ENCODE data around the gene PCDH8.

Gene PCDH8

DNA sequence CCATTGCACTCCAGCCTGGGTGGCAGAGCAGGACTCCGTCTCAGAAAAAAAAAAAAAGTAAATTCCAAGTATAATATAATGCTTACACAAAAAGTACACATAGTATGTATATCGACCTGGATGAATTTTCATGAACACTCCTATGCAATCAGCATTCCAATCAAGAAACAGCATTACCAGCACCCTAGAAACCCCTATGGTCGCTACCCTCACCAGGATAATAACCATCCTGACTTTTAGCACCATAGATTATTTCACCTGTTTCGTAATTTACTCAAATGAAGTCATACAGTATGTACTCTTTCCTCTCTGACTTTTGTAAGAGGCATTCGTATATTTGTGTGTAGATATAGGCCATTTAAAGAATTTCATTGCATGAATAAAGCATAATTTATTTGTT lies 47.6 kb downstream of the PCDH8 start:
- Histone ChIP-seq H2BK15ac (ENCODE audit: low read depth, poor library complexity, severe bottlenecking) (no peak overlapping the region), H3K4me3 (ENCODE audit: insufficient read depth in 1 of 2, low read depth in 1 of 2, low read length in 2 of 2) (no peak overlapping the region), H3K4me1 (ENCODE audit: control insufficient read depth, insufficient read depth, low read depth, low read length) (no peaks in the 10 kb centered on the region), H3K9ac (ENCODE audit: low read length) (no peak overlapping the region), H2BK12ac (ENCODE audit: low read length in 2 of 2) (no peak overlapping the region), H2BK120ac (ENCODE audit: low read depth, low read length) (no peak overlapping the region), H4K91ac (ENCODE audit: low read length) (no peak overlapping the region), H3K36me3 (ENCODE audit: control insufficient read depth in 1 of 2, insufficient read depth in 2 of 2, low read depth in 1 of 2, low read length in 2 of 2) (no peaks in the 10 kb centered on the region), H2BK5ac (ENCODE audit: low read depth, low read length, poor library complexity, severe bottlenecking) (no peak overlapping the region), H3K18ac (ENCODE audit: low read depth in 1 of 2, low read length in 2 of 2) (no peak overlapping the region), H3K4ac (ENCODE audit: low read depth in 1 of 2, low read length in 2 of 2) (no peak overlapping the region), H2AK5ac (ENCODE audit: low read length, severe bottlenecking) (no peak overlapping the region), H3K4me2 (ENCODE audit: low read length, poor library complexity, severe bottlenecking) (no peak overlapping the region), H3K9me3 (ENCODE audit: control insufficient read depth, low read length) (no peaks in the 10 kb centered on the region), H4K8ac (ENCODE audit: low read length) (no peak overlapping the region), H3K27me3 (ENCODE audit: control insufficient read depth in 1 of 2, insufficient read depth in 1 of 2, low read length in 2 of 2) (no peaks in the 10 kb centered on the region), H3K27ac (ENCODE audit: low read length, poor library complexity, severe bottlenecking) (no peak overlapping the region), H2AFZ (ENCODE audit: low read depth, low read length) (no peak overlapping the region), H3K23ac (ENCODE audit: low read length in 2 of 2) (no peak overlapping the region), H3K79me1 (replicated peaks; ENCODE audit: low read length, poor library complexity, severe bottlenecking) (no peaks in the 10 kb centered on the region), H3K14ac (ENCODE audit: low read length in 2 of 2) (no peak overlapping the region)
- DNase-seq, result no peak
- 68% methylated on average over 2 of the region's 5 CpGs for WGBS

DNA sequence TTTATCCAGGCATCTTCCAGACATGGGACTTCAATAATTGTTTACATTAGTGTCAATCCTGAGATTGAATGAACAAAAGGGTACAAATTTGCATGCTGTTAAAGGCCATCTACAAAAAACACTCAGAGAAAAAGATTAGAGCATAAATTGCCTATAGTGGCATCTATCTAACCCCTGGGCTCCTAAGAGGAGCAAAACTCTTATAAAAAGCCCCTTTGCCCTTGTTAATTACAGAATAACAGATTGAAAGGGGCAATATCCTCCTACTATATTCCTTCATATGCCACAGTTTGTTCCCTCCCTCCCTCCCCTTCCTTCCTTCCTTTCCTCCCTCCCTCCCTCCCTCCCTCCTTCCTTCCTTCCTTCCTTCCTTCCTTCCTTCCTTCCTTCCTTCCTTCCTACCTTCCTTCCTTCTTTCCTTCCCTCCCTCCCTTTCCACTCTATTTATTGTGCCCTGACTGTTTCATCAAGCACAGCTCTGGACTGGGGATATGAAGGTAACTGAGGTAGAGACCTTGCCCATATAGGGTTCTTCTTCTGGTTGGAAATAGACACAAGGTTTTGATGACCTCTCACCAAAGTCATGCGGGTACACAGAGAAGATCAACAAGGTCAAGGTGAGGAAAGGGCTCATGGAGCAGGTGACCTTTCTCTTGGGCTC lies 49.5 kb downstream of the PCDH8 start:
- Histone ChIP-seq H2AK5ac (ENCODE audit: low read length, severe bottlenecking) (no peak overlapping the region), H2BK12ac (ENCODE audit: low read length in 2 of 2) (no peak overlapping the region), H4K91ac (ENCODE audit: low read length) (no peak overlapping the region), H2BK15ac (ENCODE audit: low read depth, poor library complexity, severe bottlenecking) (no peak overlapping the region), H3K4me1 (ENCODE audit: control insufficient read depth, insufficient read depth, low read depth, low read length) (no peaks in the 10 kb centered on the region), H3K36me3 (ENCODE audit: control insufficient read depth in 1 of 2, insufficient read depth in 2 of 2, low read depth in 1 of 2, low read length in 2 of 2) (no peaks in the 10 kb centered on the region), H3K27ac (ENCODE audit: low read length, poor library complexity, severe bottlenecking) (no peak overlapping the region), H3K79me1 (replicated peaks; ENCODE audit: low read length, poor library complexity, severe bottlenecking) (no peaks in the 10 kb centered on the region), H3K9ac (ENCODE audit: low read length) (no peak overlapping the region), H3K4me2 (ENCODE audit: low read length, poor library complexity, severe bottlenecking) (no peak overlapping the region), H2BK5ac (ENCODE audit: low read depth, low read length, poor library complexity, severe bottlenecking) (no peak overlapping the region), H3K9me3 (ENCODE audit: control insufficient read depth, low read length) (no peaks in the 10 kb centered on the region), H3K4ac (ENCODE audit: low read depth in 1 of 2, low read length in 2 of 2) (no peak overlapping the region), H3K27me3 (ENCODE audit: control insufficient read depth in 1 of 2, insufficient read depth in 1 of 2, low read length in 2 of 2) (no peaks in the 10 kb centered on the region), H3K4me3 (ENCODE audit: insufficient read depth in 1 of 2, low read depth in 1 of 2, low read length in 2 of 2) (no peak overlapping the region), H2BK120ac (ENCODE audit: low read depth, low read length) (no peak overlapping the region), H3K18ac (ENCODE audit: low read depth in 1 of 2, low read length in 2 of 2) (no peak overlapping the region), H3K14ac (ENCODE audit: low read length in 2 of 2) (no peak overlapping the region), H4K8ac (ENCODE audit: low read length) (no peak overlapping the region), H2AFZ (ENCODE audit: low read depth, low read length) (no peak overlapping the region), H3K23ac (ENCODE audit: low read length in 2 of 2) (no peak overlapping the region)
- WGBS, result 0% methylated on average over 1 of the region's 1 CpG
- DNase-seq, result no peak

GRCh38 chr13:52797176-52797575 lies 51.3 kb downstream of the PCDH8 start:
- H2BK12ac ChIP-seq (ENCODE audit: low read length in 2 of 2), result no peak overlapping the region
- no peak overlapping the region for H3K9ac ChIP-seq (ENCODE audit: low read length)
- H3K4me3 ChIP-seq (ENCODE audit: insufficient read depth in 1 of 2, low read depth in 1 of 2, low read length in 2 of 2), result no peak overlapping the region
- no peak overlapping the region for H2BK5ac ChIP-seq (ENCODE audit: low read depth, low read length, poor library complexity, severe bottlenecking)
- H2AFZ ChIP-seq (ENCODE audit: low read depth, low read length), result no peak overlapping the region
- no peak overlapping the region for H3K27ac ChIP-seq (ENCODE audit: low read length, poor library complexity, severe bottlenecking)
- no peak overlapping the region for H3K23ac ChIP-seq (ENCODE audit: low read length in 2 of 2)
- no peak overlapping the region for H3K14ac ChIP-seq (ENCODE audit: low read length in 2 of 2)
- H2BK15ac ChIP-seq (ENCODE audit: low read depth, poor library complexity, severe bottlenecking), result no peak overlapping the region
- no peak overlapping the region for H4K8ac ChIP-seq (ENCODE audit: low read length)
- H3K4me2 ChIP-seq (ENCODE audit: low read length, poor library complexity, severe bottlenecking), result no peak overlapping the region
- no peak overlapping the region for H2AK5ac ChIP-seq (ENCODE audit: low read length, severe bottlenecking)
- H2BK120ac ChIP-seq (ENCODE audit: low read depth, low read length), result no peak overlapping the region
- no peaks in the 10 kb centered on the region for H3K36me3 ChIP-seq (ENCODE audit: control insufficient read depth in 1 of 2, insufficient read depth in 2 of 2, low read depth in 1 of 2, low read length in 2 of 2)
- no peaks in the 10 kb centered on the region for H3K79me1 ChIP-seq (replicated peaks; ENCODE audit: low read length, poor library complexity, severe bottlenecking)
- H3K4me1 ChIP-seq (ENCODE audit: control insufficient read depth, insufficient read depth, low read depth, low read length), result no peaks in the 10 kb centered on the region
- H3K4ac ChIP-seq (ENCODE audit: low read depth in 1 of 2, low read length in 2 of 2), result no peak overlapping the region
- H4K91ac ChIP-seq (ENCODE audit: low read length), result no peak overlapping the region
- DNase-seq, result no peak
- H3K18ac ChIP-seq (ENCODE audit: low read depth in 1 of 2, low read length in 2 of 2), result no peak overlapping the region
- H3K27me3 ChIP-seq (ENCODE audit: control insufficient read depth in 1 of 2, insufficient read depth in 1 of 2, low read length in 2 of 2), result no peaks in the 10 kb centered on the region
- H3K9me3 ChIP-seq (ENCODE audit: control insufficient read depth, low read length), result no peaks in the 10 kb centered on the region
- 87% methylated on average over 2 of the region's 2 CpGs for WGBS

DNA sequence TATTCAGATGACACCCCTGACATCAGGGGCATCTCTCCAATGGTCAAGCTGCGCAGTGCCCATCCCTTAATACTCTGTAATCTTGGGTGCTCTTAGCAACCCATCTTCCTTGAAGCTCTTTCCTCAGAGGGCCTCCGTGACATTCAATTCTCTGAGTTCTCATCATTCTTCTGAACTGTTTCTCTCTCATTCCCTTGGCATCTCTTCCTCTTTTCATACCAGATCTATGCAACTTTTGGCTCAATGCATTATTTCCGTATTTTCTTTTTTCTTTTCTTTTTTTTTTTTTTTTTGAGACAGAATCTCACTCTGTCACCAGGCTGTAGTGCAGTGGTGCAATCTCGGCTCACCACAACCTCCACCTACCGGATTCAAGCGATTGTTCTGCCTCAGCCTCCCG lies 53.9 kb downstream of the PCDH8 start:
- Histone ChIP-seq H3K79me1 (replicated peaks; ENCODE audit: low read length, poor library complexity, severe bottlenecking) (no peaks in the 10 kb centered on the region), H2BK120ac (ENCODE audit: low read depth, low read length) (no peak overlapping the region), H3K27ac (ENCODE audit: low read length, poor library complexity, severe bottlenecking) (no peak overlapping the region), H3K23ac (ENCODE audit: low read length in 2 of 2) (no peak overlapping the region), H3K36me3 (ENCODE audit: control insufficient read depth in 1 of 2, insufficient read depth in 2 of 2, low read depth in 1 of 2, low read length in 2 of 2) (no peaks in the 10 kb centered on the region), H2BK12ac (ENCODE audit: low read length in 2 of 2) (no peak overlapping the region), H4K91ac (ENCODE audit: low read length) (no peak overlapping the region), H3K14ac (ENCODE audit: low read length in 2 of 2) (no peak overlapping the region), H3K27me3 (ENCODE audit: control insufficient read depth in 1 of 2, insufficient read depth in 1 of 2, low read length in 2 of 2) (no peaks in the 10 kb centered on the region), H3K4me2 (ENCODE audit: low read length, poor library complexity, severe bottlenecking) (no peak overlapping the region), H2BK15ac (ENCODE audit: low read depth, poor library complexity, severe bottlenecking) (no peak overlapping the region), H3K9ac (ENCODE audit: low read length) (no peak overlapping the region), H4K8ac (ENCODE audit: low read length) (no peak overlapping the region), H2AK5ac (ENCODE audit: low read length, severe bottlenecking) (no peak overlapping the region), H2AFZ (ENCODE audit: low read depth, low read length) (no peak overlapping the region), H3K9me3 (ENCODE audit: control insufficient read depth, low read length) (no peaks in the 10 kb centered on the region), H3K4ac (ENCODE audit: low read depth in 1 of 2, low read length in 2 of 2) (no peak overlapping the region), H3K4me1 (ENCODE audit: control insufficient read depth, insufficient read depth, low read depth, low read length) (no peaks in the 10 kb centered on the region), H3K4me3 (ENCODE audit: insufficient read depth in 1 of 2, low read depth in 1 of 2, low read length in 2 of 2) (no peak overlapping the region), H2BK5ac (ENCODE audit: low read depth, low read length, poor library complexity, severe bottlenecking) (no peak overlapping the region), H3K18ac (ENCODE audit: low read depth in 1 of 2, low read length in 2 of 2) (no peak overlapping the region)
- WGBS, result 68% methylated on average over 4 of the region's 7 CpGs
- DNase-seq, result no peak
